HG02852 (cell line): ENCODE results near the gene PDLIM3.
"Not testable (repeated sequence)": the region's sequence is repeated elsewhere in the genome, so short reads cannot be mapped to it uniquely, and the experiment has no call there.

ENCODE experiments used
- ATAC-seq: cut with Tn5 transposase; IDR thresholded peaks from one replicate; pipeline ENCODE4 v1.9.1; 2021; ENCODE audit warnings: mild to moderate bottlenecking, moderate library complexity; ENCODE audit not compliant: unreplicated experiment

Gene PDLIM3

GRCh38 chr4:185534866-185535611 lies at the start of gene PDLIM3:
Gene PDLIM3, minus strand, starts transcription at chr4:185535507. Its CDS starts 73 bp downstream, at chr4:185535434.
- ATAC-seq = peak; percentile 44

DNA sequence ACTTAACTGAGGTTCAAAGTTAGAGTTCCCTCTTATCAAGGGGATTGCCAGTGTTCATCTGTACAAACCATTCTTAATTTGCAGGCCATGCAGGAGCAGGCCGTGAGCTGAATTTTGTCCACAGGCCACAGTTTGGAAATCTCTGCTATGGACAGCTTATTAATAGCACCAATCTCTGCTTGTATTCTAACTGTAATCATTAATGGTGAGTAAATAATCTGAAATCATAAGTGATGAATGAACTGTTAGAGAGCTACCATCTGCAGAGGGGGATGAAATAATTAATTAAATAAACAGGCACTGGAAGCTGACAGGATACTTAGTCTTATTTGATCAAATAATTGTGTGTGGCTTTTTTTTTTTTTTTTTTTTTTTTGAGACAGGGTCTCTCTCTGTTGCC lies 48.5 kb upstream of the PDLIM3 start:
- no peak for ATAC-seq

- ATAC-seq = no peak
Observed at GRCh38 chr4:185582651-185583400, 47.5 kb upstream of the PDLIM3 start.

DNA sequence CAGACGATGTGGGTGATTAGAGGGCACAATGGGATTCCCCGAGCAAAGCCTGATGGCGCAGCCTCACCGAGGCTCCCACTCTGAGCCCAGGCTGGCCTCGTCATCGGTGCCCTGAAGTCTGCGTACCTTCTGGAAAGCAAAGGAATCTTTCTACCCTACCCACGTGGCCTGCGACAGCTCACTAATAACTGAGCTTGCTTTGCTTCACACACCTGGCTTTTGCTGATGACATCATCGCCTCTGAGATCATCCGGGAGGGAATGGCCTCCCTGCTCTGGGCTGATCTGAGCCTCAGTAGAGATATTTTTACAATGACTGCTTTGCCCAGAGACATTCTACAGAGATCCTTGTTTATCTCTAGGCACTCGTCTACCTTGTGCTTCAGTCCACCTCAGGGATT lies 45.4 kb upstream of the PDLIM3 start:
- no peak for ATAC-seq

DNA sequence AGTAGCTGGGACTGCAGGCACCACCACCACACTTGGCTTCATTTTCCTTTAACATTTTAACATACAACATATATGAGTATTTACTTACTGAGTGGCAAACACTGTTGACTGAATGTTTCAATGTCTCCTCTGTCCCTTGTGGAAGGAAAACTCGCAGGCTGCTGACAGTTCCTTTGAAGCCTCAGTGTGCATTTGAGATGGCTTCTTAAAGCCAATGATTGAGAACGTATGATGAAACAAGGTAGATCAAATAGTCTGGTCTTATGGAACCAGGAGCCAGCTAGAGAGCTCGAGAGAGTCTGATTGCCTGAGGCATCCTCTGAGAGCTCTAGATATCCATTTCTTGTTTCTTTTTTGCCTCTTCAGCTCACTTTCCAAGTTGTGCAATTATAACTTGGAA lies 43.0 kb upstream of the PDLIM3 start:
- no peak for ATAC-seq

GRCh38 chr4:185576962-185577950 lies 41.9 kb upstream of the PDLIM3 start:
- no peak for ATAC-seq

- no peak for ATAC-seq
Observed at GRCh38 chr4:185576314-185576961, 41.1 kb upstream of the PDLIM3 start.

GRCh38 chr4:185573651-185574199 lies 38.4 kb upstream of the PDLIM3 start:
- ATAC-seq = no peak

DNA sequence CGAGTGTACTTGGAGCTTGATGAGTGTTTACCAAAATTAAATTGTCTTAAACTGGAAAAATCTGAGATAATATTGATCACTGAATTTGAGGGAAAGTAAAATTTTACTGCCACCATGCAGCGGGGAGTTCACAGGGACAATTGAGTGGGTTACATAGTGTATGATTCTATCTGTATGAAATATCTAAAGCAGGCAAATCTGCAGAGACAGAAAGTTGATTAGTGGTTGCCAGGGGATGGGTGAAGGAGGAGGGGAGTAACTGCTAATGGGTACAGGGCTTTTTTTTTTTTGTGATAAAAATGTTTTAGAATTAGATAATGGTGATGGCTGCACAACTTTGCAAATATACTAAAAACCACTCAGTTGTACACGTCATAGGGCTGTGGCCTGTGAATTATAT lies 35.4 kb upstream of the PDLIM3 start:
- no peak for ATAC-seq

DNA sequence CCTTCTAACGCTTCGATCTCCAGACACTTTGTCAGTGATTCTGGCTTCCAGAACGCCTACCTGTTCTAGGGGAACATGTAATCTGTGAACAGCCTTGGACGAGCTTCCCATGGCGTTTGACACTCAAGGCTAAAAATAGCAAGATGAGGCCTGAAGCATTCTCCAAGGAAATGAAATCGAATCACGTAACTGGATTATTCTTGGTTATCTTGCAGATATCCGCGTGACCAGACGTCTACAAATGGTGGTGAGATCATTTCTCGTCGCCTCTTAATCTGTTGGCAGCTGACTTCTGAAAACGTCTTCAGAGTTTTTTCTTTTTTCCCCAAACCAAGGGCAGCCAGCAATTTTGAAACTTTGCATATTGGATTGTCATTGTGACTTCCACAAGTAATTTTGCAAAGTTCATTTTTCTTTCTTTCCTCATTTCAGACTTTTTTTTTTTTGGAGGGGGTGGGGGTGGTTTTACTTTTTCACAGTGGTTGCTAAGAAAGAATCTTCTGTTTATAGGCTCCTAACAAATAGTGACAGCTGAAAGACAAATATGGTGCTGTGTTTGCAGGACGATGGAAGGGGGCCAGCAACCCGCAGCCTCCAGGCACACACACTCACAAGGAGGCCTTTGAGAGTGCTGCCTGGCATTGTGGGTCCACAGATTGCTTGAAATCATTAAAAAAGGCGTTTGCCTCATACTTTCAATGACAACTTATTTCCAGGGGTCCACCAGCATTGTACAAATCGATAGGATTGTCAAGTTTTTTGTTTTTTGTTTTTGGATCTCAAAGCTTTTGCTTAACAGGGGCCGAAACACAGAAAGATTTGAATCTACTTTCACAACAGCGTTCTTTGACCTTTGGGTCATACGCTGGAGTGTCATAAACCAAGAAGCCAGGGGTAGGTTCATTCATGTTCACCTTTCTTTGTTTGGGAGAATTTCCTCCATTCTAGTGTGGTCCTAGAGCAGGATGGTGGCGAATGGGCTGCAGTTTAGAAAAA lies 32.4 kb upstream of the PDLIM3 start:
- no peak for ATAC-seq

DNA sequence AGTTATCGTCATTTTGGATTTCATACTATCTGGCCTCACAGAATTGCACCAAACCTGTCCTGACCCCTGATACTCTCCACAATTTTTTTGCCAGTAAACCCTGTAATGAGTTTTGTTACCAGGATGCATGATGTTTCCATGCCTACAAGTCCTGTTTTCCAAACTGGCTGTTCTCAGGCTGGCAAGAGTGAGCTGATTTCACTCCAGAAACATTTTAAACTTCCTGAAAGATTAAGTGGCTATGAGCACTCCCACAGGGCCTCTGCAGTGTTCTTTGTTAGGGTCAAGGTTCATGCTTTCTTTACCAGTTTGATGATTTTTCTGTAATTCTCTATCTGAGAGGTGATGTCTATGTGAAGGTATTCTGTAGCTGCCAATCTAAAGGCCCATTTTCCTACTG lies 31.7 kb upstream of the PDLIM3 start:
- no peak for ATAC-seq

GRCh38 chr4:185566425-185566824 lies 31.1 kb upstream of the PDLIM3 start:
- ATAC-seq = no peak

DNA sequence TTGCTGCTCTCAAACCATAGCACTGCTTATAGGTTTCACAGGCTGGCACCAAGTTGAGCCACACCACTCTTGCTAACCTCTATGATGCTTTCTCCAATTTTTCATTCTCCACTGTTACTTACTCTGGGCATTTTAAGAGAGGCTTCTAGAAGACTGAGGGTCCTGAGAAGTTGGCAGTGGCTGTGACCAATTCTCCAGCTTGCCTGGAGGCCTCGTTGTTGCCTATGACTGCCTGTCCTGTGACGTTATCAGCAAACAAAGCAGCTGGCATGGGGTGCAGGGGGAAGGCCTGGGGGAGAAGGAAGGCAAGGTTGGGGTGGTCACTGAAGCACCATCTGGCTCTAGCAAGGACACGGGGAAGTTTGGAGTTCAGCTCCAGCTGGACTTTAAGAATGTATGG lies 30.4 kb upstream of the PDLIM3 start:
- ATAC-seq = no peak

DNA sequence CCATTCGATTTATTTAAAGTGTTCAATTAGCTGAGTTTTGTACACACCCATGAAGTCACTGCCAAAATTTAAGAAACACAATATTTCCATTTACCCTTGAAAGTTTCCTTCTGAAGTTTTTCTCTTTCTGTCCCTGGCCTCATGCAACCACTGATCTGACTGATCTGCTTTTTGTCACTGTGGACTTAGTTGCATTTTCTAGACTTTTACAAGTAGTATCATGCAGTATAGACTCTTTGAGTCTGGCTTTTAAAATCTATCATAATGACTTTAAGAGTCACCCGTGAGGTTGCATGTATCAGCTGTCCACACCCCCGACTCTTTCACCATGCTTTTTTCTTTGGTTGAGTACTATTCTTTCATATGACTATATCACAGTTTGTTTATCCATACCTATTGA lies 29.0 kb upstream of the PDLIM3 start:
- ATAC-seq = no peak

GRCh38 chr4:185562531-185562930 lies 27.2 kb upstream of the PDLIM3 start:
- no peak for ATAC-seq

DNA sequence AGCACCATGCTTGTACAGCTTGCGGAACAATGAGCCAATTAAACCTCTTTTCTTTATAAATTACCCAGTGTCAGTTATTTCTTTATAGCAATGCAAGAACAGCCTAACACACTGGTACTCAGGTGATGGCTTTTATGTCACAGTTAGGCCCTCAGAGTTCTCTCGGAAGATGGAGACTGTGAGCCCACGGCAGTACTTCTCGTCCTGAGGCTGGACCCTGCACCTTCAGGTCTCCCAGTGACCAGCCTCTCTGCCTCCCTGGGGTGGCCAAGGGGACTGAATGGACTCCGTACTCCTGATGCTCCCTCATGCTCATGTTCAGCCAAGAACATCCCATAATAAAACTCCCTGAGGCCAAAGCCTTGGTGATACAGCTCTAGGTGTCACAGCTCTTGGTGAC lies 25.0 kb upstream of the PDLIM3 start:
- no peak for ATAC-seq

DNA sequence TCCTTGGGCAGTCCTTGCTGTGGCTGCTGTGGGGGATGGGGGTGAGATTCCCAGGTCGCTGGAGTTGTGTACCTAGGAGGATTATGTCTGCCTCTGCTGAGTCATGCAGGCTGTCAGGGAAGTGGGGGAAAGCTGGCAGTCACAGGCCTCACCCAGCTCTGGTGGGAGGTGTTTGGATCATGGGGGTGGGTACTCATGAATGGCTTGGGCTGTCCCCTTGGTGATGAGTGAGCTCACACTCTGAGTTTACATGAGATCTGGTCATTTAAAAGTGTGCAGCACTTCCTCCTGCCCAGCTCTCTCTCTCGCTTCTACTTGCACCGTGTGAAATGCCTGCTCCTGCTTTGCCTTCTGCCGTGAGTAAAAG lies 24.6 kb upstream of the PDLIM3 start:
- no peak for ATAC-seq

DNA sequence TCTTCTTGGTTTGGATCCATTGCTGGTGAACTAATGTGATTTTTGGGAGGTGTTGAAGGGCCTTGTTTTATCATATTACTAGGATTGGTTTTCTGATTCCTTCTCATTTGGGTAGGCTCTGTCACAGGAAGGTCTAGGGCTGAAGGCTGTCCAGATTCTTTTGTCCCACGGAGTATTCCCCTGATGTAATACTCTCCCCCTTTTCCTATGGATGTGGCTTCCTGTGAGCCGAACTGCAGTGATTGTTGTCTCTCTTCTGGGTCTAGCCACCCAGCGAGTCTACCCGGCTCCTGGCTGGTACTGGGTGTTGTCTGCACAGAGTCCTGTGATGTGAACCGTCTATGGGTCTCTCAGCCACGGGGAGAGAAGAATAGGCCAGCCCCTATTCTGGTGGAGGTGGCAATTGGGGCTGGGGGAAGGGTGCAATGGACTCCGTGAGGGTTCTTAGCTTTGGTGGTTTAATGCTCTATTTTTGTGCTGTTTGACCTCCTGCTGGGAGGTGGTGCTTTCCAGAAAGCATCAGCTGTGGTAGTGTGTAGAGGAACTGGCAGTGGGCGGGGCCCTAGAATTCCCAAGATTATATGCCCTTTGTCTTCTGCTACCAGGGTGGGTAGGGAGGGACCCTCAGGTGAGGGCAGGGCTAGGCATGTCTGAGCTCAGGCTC lies 24.1 kb upstream of the PDLIM3 start:
- ATAC-seq = not testable (repeated sequence)
